ENCODE measurements around the gene SCN11A. TPM values are rescaled to one million over a fixed set of nuclear protein-coding genes. Genes with fewer than 3 reads are reported as not detected.

SCN11A gene
- total RNA-seq, 1 experiment from 2014 or later, result 0.13 TPM

- Mint-ChIP-seq H3K36me3 (peaks cover 38% of the 10 kb centered on the region), H3K27ac (no peak overlapping the region), H3K9me3 (no peaks in the 10 kb centered on the region), H3K4me3 (no peak overlapping the region), H3K27me3 (ENCODE audit: low read depth) (no peaks in the 10 kb centered on the region), H3K4me1 (no peaks in the 10 kb centered on the region)
- ATAC-seq (no peak), DNase-seq (ENCODE audit: low spot score) (no peak)
- POLR2A ChIA-PET, result no interaction called here
- CTCF ChIA-PET, result interaction anchor here (0.6 kb wide), 1 partner anchor 879 kb away, joined by 5 read pairs; no protein-coding TSS in a partner anchor
- TF ChIP-seq EMX1 (CRISPR knock-in tag; IDR thresholded peaks at IDR 0.05) (no peak), FOXJ3 (CRISPR knock-in tag; IDR thresholded peaks at IDR 0.05; ENCODE audit: borderline replicate concordance) (no peak), TP53 (CRISPR knock-in tag; IDR thresholded peaks at IDR 0.05) (no peak), AR (CRISPR knock-in tag; IDR thresholded peaks at IDR 0.05) (no peak), ATF6 (CRISPR knock-in tag; IDR thresholded peaks at IDR 0.05) (no peak), TCF7 (CRISPR knock-in tag; IDR thresholded peaks at IDR 0.05; ENCODE audit: low read depth) (no peak), MXD4 (CRISPR knock-in tag; IDR thresholded peaks at IDR 0.05; ENCODE audit: borderline replicate concordance) (no peak), ELF4 (CRISPR knock-in tag; IDR thresholded peaks at IDR 0.05; ENCODE audit: low read depth) (no peak)
Observed at GRCh38 chr3:39088456-39088855, 36.7 kb upstream of the SCN11A start.

- POLR2A ChIA-PET, result no interaction called here
- H3K4me1 Mint-ChIP-seq, result no peaks in the 10 kb centered on the region
- no peak overlapping the region for H3K27ac Mint-ChIP-seq
- no peak for ATAC-seq
- CTCF ChIA-PET, result interaction anchor here (0.7 to 1.3 kb wide), 2 partner anchors 202 to 206 kb away, joined by 3 to 5 read pairs; no protein-coding TSS in a partner anchor
- peaks cover 34% of the 10 kb centered on the region for H3K36me3 Mint-ChIP-seq
- no peaks in the 10 kb centered on the region for H3K27me3 Mint-ChIP-seq (ENCODE audit: low read depth)
- no peak overlapping the region for H3K4me3 Mint-ChIP-seq
- H3K9me3 Mint-ChIP-seq, result no peaks in the 10 kb centered on the region
- no peak for DNase-seq (ENCODE audit: low spot score)
- TF ChIP-seq ATF1 (CRISPR knock-in tag; IDR thresholded peaks at IDR 0.05), result no peak
- no peak for TF ChIP-seq TEAD4 (CRISPR knock-in tag; IDR thresholded peaks at IDR 0.05)
- no peak for TF ChIP-seq MXD4 (CRISPR knock-in tag; IDR thresholded peaks at IDR 0.05; ENCODE audit: borderline replicate concordance)
- no peak for TF ChIP-seq ZNF232 (CRISPR knock-in tag; IDR thresholded peaks at IDR 0.05)
- TF ChIP-seq ZNF532 (CRISPR knock-in tag; IDR thresholded peaks at IDR 0.05; ENCODE audit: borderline replicate concordance), result no peak
- TF ChIP-seq ATF2 (CRISPR knock-in tag; IDR thresholded peaks at IDR 0.05; ENCODE audit: borderline replicate concordance, low read depth), result no peak
- TF ChIP-seq AFF4 (CRISPR knock-in tag; IDR thresholded peaks at IDR 0.05; ENCODE audit: borderline replicate concordance), result no peak
- no peak for TF ChIP-seq ZNF281 (CRISPR knock-in tag; IDR thresholded peaks at IDR 0.05)
Observed at GRCh38 chr3:39086144-39086543, 34.4 kb upstream of the SCN11A start.

Data from WTC11 (cell line).